Psoas muscle (tissue), 8 donors: ENCODE results near the gene ZNF761. TPM values are rescaled to one million over a fixed set of nuclear protein-coding genes. Genes with fewer than 3 reads are reported as not detected.
"Not testable (repeated sequence)": the region's sequence is repeated elsewhere in the genome, so short reads cannot be mapped to it uniquely, and the experiment has no call there.

Source experiments
- ATAC-seq, 4 donors: fragments of 200-7000 bp; cut with Tn5 transposase; one replicate each; pipeline ENCODE4 v1.9.1; 2020; ENCODE audit warnings: moderate library complexity in 3 of 4, mild to moderate bottlenecking in 2 of 4
- DNase-seq, 2 donors: peaks; one replicate each; pipeline ENCODE4 v3.0.0-alpha.2; 2020
- H3K27ac ChIP-seq: fragments of 200-600 bp; one replicate; pipeline ENCODE4 v1.8.0; 2022
- H3K27me3 ChIP-seq, 3 donors: fragments of 200-600 bp in 1 of 3; one replicate each; pipeline versions ENCODE4 v1.6.1 to v1.8.0; 2013 to 2022; ENCODE audit warnings: low read length in 2 of 3, mild to moderate bottlenecking in 2 of 3, moderate library complexity in 1 of 3; ENCODE audit not compliant: insufficient read depth in 3 of 3
- H3K36me3 ChIP-seq, 2 donors: fragments of 200-600 bp in 1 of 2; one replicate each; pipeline versions ENCODE4 v1.6.1 to v1.8.0; 2013 to 2022; ENCODE audit warnings: low read depth in 1 of 2, mild to moderate bottlenecking in 1 of 2, moderate library complexity in 1 of 2; ENCODE audit not compliant: insufficient read depth in 1 of 2
- H3K4me1 ChIP-seq: fragments of 200-600 bp; one replicate; pipeline ENCODE4 v1.8.0; 2022
- H3K4me3 ChIP-seq: fragments of 200-600 bp; one replicate; pipeline ENCODE4 v1.8.0; 2022; ENCODE audit warnings: mild to moderate bottlenecking
- H3K9me3 ChIP-seq: fragments of 200-600 bp; one replicate; pipeline ENCODE4 v1.8.0; 2022
- CTCF ChIP-seq: fragments of 200-600 bp; IDR thresholded peaks from one replicate; pipeline ENCODE4 v1.8.0; 2022; ENCODE audit warnings: antibody characterized with exemption
- WGBS, 3 donors: extraction: QIAGEN DNeasy Blood & Tissue Kit; methylation state at CpG; one replicate each; pipeline versions ENCODE4 v1.1.6 to v1.1.7; 2013; 5-methylcytosine and 5-hydroxymethylcytosine counted together
- intact Hi-C, 2 donors: fragments of 100-400 bp; cut with DNase I; formaldehyde crosslinking; loops; one replicate each; pipeline versions ENCODE4 v1.11.0 to v1.14.2; 2022
- polyA plus RNA-seq, 3 donors: library from polyadenylated mRNA; stranded (reverse); fragments of 200-250 nt; gene quantifications; one replicate each; pipeline ENCODE4 v1.2.3, GENCODE V29; 2013
- total RNA-seq, 4 donors: library from RNA; stranded (reverse); fragmentation: NEBNext Ultra II Directional in 2 of 4; extraction: Animal tissue kit (Norgen Biotek cat#: 25700) in 2 of 4; gene quantifications; one replicate each; pipeline versions ENCODE4 v1.2.1 to v1.2.4, GENCODE V29; 2021 to 2023
- donor health status: healthy with polysubstance abuse.
- donor health status: DM: no; HTN: no; CAD: no; lungs with moderate emphysema.
- donor health status: Bipolar disorder and iron deficiency.
- donor health status: healthy.
- donor health status: DM: yes; HTN: yes; CAD: no.
- donor health status: DM: no; HTN: no; CAD: no.
- donor health status: DM: no; HTN: no; CAD: no.
- donor health status: DM: yes; HTN: yes; CAD: no.

Gene ZNF761
- total and polyA plus RNA-seq, 7 donors, result 1.5 to 6.4 (median 3.2) TPM

GRCh38 chr19:53389978-53390377 lies 41.8 kb upstream of the ZNF761 start:
- ATAC-seq (no peak), DNase-seq (peak; percentile 17 to 52)
- Histone ChIP-seq H3K27me3 (peaks cover 0 to 10% (median 8%) of the 10 kb centered on the region in 3 donors), H3K4me1 (no peaks in the 10 kb centered on the region), H3K27ac (no peak overlapping the region), H3K4me3 (peak overlapping the region; percentile 39), H3K9me3 (peaks cover 4% of the 10 kb centered on the region), H3K36me3 (no peaks in the 10 kb centered on the region)
- intact Hi-C loops, result loop anchor here in 1 of 2 donors (5.0 to 10.0 kb wide), 4 partner anchors 42 to 285 kb away; partner anchors contain the start of genes ZNF160, ZNF665, ZNF761 and ZNF813
- no peak for TF ChIP-seq CTCF
- 12 to 22% (median 18%) methylated on average over 12 to 22 of the region's 22 CpGs for WGBS, 3 donors

GRCh38 chr19:53394522-53394973 lies 37.2 kb upstream of the ZNF761 start:
- 2 to 5% (median 5%) methylated on average over 18 of the region's 18 CpGs for WGBS, 3 donors
- Histone ChIP-seq H3K36me3 (peaks cover 0 to 19% of the 10 kb centered on the region in 2 donors), H3K27me3 (peaks cover 0 to 6% (median 0%) of the 10 kb centered on the region in 3 donors), H3K9me3 (no peaks in the 10 kb centered on the region), H3K4me3 (peak overlapping the region; percentile 87), H3K4me1 (peaks cover 5% of the 10 kb centered on the region), H3K27ac (peak overlapping the region; percentile 57)
- TF ChIP-seq CTCF, result no peak
- ATAC-seq (peak in 3 of 4 donors; percentile 27 to 47 (median 39)), DNase-seq (peak; percentile 59 to 75)
- intact Hi-C loops, result loop anchor here in 1 of 2 donors (5.0 to 10.0 kb wide), 4 partner anchors 38 to 290 kb away; partner anchors contain the start of genes ZNF160, ZNF665, ZNF761 and ZNF813

GRCh38 chr19:53394974-53395839 lies 36.6 kb upstream of the ZNF761 start, which contains the start of gene ZNF765:
TSS of gene ZNF765 (plus strand) at chr19:53395149. CDS start at chr19:53398016, 2,867 bp downstream.
- peak; percentile 43 for TF ChIP-seq CTCF
- intact Hi-C loops, result loop anchor here in 1 of 2 donors (5.0 to 10.0 kb wide), 4 partner anchors 37 to 290 kb away; partner anchors contain the start of genes ZNF160, ZNF665, ZNF761 and ZNF813
- H3K36me3 ChIP-seq, result peaks cover 0 to 26% of the 10 kb centered on the region in 2 donors
- H3K27ac ChIP-seq, result peak within 1 kb of the TSS; percentile 57
- ATAC-seq (peak; percentile 100), DNase-seq (peak; percentile 94 to 96)
- H3K4me3 ChIP-seq, result peak within 1 kb of the TSS; percentile 87
- no peaks in the 10 kb centered on the region for H3K9me3 ChIP-seq
- WGBS, 3 donors, result 0% methylated on average over 54 to 58 of the region's 58 CpGs
- peaks cover 5% of the 10 kb centered on the region for H3K4me1 ChIP-seq
- H3K27me3 ChIP-seq, result no peaks in the 10 kb centered on the region

- H3K4me3 ChIP-seq, result peak overlapping the region; percentile 87
- DNase-seq, H3K27ac ChIP-seq, ATAC-seq, H3K4me1 ChIP-seq, H3K27me3 ChIP-seq, H3K9me3 ChIP-seq: not testable (repeated sequence)
- 18 to 19% (median 19%) methylated on average over 9 of the region's 9 CpGs for WGBS, 3 donors
- H3K36me3 ChIP-seq, result peaks cover 0 to 33% of the 10 kb centered on the region in 2 donors
- intact Hi-C loops, result loop anchor here in 1 of 2 donors (10.0 kb wide), 3 partner anchors 69 to 291 kb away; partner anchors contain the start of genes ZNF160, ZNF665 and ZNF813
Observed at GRCh38 chr19:53395840-53396524, 35.8 kb upstream of the ZNF761 start.
